Activated naive CD8-positive, alpha-beta T cell treated with anti-CD3 and anti-CD28 coated beads for 36 hours (primary cell): ENCODE measurements around the gene SOWAHA. TPM values are rescaled to one million over a fixed set of nuclear protein-coding genes. Genes with fewer than 3 reads are reported as not detected.

ENCODE experiments used
- DNase-seq: peaks from one replicate; pipeline ENCODE4 v3.0.0; 2021
- H3K27ac Mint-ChIP-seq: one replicate; pipeline ENCODE4 v1.8.0; 2022; ENCODE audit warnings: mild to moderate bottlenecking, moderate library complexity, mixed read lengths
- H3K27me3 Mint-ChIP-seq: one replicate; pipeline ENCODE4 v1.8.0; 2022; ENCODE audit warnings: mild to moderate bottlenecking, mixed read lengths
- H3K36me3 Mint-ChIP-seq: one replicate; pipeline ENCODE4 v1.8.0; 2021; ENCODE audit warnings: mild to moderate bottlenecking, mixed read lengths
- H3K4me1 Mint-ChIP-seq: one replicate; pipeline ENCODE4 v1.8.0; 2021; ENCODE audit warnings: mixed read lengths
- H3K4me3 Mint-ChIP-seq: one replicate; pipeline ENCODE4 v1.8.0; 2022; ENCODE audit warnings: mild to moderate bottlenecking, moderate library complexity, mixed read lengths
- H3K9me3 Mint-ChIP-seq: one replicate; pipeline ENCODE4 v1.8.0; 2022; ENCODE audit warnings: mixed read lengths
- total RNA-seq, 2 experiments: library from RNA; stranded (reverse); gene quantifications; one replicate each; pipeline ENCODE4 v1.2.3, GENCODE V29; 2021

SOWAHA gene
- total RNA-seq, 2 experiments from 2014 or later = 0.06 TPM; not detected in 1

DNA sequence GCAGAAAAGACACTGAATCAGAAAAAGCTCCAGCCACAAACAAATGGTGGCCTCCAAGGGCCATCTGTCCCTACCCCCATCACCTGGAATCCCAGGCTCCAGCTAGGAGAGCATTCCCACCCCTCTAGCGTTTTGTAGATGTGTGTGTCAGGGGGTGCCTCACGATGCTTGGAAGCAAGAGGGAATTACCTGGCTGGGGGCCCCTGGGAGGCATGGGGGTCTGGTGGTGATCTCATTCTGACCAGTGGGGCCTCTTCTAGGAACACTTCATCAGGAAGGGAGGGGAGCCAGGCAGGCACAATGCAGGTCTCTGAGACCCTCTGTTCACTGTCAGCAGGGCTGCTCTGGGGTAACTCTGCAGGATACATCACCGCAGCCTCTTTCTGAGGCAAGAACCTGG is 11.3 kb downstream of the SOWAHA start:
- H3K9me3 Mint-ChIP-seq = no peaks in the 10 kb centered on the region
- H3K27me3 Mint-ChIP-seq = peaks cover 72% of the 10 kb centered on the region
- DNase-seq = no peak
- no peaks in the 10 kb centered on the region for H3K36me3 Mint-ChIP-seq
- H3K4me3 Mint-ChIP-seq = no peak overlapping the region
- H3K27ac Mint-ChIP-seq = no peak overlapping the region
- peaks cover 15% of the 10 kb centered on the region for H3K4me1 Mint-ChIP-seq

DNA sequence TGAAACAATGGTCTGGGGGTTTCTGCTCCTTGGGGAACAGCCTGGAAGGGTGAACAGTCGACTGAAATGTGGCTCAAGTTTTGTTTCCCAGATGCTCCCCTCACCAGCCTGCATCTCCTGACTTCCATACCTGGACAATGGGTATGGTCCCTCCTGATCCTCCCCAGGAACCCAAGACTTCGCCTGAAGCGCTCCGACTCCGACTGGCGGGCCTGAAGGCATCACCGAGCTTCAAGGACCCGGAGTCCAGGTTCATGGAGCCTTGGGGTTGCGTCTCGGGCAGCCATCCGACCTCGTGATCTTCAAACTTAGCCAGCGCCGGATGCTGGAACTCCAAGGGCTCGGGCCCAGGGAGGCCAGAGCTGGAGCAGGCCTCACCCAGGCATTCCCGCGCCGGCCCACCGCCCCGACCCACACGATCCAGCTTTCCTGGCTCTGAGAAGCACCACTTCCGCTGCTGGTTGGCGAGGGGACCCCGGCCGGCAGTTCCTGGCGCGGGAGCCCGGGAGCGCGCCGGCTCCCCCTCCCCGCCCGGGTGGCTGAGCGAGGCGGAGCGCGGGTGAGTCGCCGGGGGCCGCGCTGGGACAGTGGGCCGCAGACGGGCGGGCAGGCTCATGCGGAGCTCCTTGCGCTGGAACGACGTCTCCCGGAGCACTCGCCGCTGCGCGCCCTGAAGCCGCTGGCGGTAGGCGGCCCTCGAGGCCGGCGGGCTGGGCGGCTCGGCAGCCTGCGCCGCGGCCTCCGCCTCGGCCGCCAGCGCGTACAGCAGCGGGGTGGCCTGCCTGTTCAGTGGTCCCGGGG is 12.1 kb downstream of the SOWAHA start:
- peaks cover 74% of the 10 kb centered on the region for H3K27me3 Mint-ChIP-seq

DNA sequence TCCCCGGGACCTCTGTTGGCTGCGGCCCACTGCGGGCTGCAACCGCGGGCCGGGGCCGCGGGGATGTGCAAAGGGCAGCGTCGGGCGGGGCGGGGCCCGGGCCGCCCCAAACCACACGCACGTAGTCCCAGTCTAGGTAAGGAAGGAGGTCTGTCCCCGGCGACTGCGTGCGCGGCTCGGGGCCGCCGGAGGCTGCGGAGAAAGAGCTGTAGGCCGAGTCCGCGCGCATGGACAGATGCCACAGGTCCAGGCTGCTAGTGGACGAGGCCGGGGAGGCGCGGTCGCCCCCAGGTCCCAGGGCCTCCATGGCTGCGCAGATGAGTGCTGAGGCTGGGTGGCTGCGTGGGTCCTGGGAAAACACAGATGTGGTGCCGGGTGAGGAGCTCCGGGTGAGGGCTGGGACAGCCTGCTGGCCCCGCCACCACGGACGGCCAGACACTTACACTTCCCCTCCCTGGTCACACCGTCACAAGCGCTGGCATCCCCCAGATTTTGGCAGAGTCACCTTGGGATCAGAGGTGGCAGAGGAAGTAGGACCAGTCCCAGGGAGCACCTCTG is 12.8 kb downstream of the SOWAHA start:
- H3K4me3 Mint-ChIP-seq = peak overlapping the region; percentile 34
- DNase-seq = peak; percentile 27
- peaks cover 6% of the 10 kb centered on the region for H3K4me1 Mint-ChIP-seq
- no peak overlapping the region for H3K27ac Mint-ChIP-seq
- no peaks in the 10 kb centered on the region for H3K9me3 Mint-ChIP-seq
- H3K27me3 Mint-ChIP-seq = peaks cover 73% of the 10 kb centered on the region
- H3K36me3 Mint-ChIP-seq = no peaks in the 10 kb centered on the region

More for the DNA sequence above, 12.1 kb downstream of the SOWAHA start:
- Mint-ChIP-seq H3K36me3 (no peaks in the 10 kb centered on the region), H3K9me3 (no peaks in the 10 kb centered on the region), H3K27ac (no peak overlapping the region), H3K4me3 (no peak overlapping the region), H3K4me1 (peaks cover 9% of the 10 kb centered on the region)
- DNase-seq = peak; percentile 38

DNA sequence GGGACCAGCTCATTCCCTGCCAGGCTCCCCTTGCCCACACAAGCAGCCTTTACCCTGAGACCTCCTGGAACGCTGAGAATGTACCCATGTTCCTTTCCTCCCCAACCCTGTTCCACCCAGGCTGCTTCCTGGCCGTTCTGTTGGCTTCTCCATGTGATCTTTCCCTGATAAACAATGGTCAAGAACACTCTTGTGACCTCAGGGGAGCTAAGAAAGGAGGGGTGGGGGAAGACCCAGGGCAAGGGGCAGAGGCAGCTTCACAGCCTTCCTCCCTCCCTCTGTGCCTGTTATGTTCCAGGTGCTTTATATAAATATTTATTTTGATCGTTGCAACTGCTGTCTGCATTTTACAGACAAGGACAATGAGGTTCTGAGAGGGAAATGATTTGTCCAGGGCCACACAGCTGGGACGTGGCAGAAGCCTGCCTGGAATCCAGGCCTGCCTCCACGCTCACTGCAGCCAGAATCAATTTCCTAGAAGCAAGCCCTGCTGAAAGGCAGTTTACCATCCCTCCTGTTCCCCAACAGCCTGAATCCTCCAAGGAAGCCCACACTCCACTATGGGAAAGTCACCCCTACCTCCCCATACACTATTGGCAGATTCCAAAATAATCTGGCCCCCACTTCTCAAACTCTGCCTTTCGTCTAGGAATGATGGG is 13.5 kb downstream of the SOWAHA start:
- peaks cover 77% of the 10 kb centered on the region for H3K27me3 Mint-ChIP-seq
- H3K36me3 Mint-ChIP-seq = no peaks in the 10 kb centered on the region
- no peak overlapping the region for H3K27ac Mint-ChIP-seq
- H3K4me3 Mint-ChIP-seq = no peak overlapping the region
- no peaks in the 10 kb centered on the region for H3K9me3 Mint-ChIP-seq
- H3K4me1 Mint-ChIP-seq = peaks cover 6% of the 10 kb centered on the region
- no peak for DNase-seq

- no peaks in the 10 kb centered on the region for H3K36me3 Mint-ChIP-seq
- H3K4me1 Mint-ChIP-seq = peaks cover 6% of the 10 kb centered on the region
- peaks cover 74% of the 10 kb centered on the region for H3K27me3 Mint-ChIP-seq
- no peaks in the 10 kb centered on the region for H3K9me3 Mint-ChIP-seq
- DNase-seq = no peak
- H3K4me3 Mint-ChIP-seq = no peak overlapping the region
- no peak overlapping the region for H3K27ac Mint-ChIP-seq
Measured at GRCh38 chr5:132827943-132828673, 15.0 kb downstream of the SOWAHA start.

DNA sequence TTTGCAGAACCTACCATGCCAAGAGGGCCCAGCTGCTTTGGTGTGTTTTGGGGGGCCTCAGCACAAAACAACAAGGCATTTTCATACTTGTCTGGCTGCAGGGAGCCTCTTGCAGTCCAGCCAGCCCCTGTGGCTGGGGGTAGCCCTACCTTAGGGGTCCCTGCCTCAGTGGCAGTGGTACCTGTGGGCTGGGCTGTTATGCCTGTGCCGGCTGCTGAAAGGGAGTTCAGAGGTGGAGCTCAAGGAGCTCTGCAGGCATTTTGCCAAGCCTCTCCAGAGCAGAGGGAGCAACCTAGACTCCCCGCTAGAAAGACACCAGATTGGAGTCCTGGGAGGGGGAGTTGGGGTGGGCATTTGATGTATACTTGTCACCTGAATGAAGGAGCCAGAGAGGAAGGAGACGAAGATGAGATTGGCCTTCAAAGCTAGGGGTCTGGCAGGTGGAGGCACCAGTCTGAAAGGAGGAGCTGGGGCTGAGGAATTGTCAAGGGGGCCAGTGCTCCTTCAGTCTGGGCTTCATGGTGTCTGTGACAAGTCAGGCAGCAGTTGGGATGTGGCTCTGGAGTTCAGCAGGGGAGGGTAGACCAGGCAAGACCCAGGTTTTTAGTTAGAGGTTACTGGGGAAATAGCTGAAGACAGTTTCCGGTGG is 15.9 kb downstream of the SOWAHA start:
- H3K27ac Mint-ChIP-seq = no peak overlapping the region
- peaks cover 3% of the 10 kb centered on the region for H3K4me1 Mint-ChIP-seq
- no peaks in the 10 kb centered on the region for H3K36me3 Mint-ChIP-seq
- no peaks in the 10 kb centered on the region for H3K9me3 Mint-ChIP-seq
- DNase-seq = no peak
- H3K27me3 Mint-ChIP-seq = peaks cover 68% of the 10 kb centered on the region
- H3K4me3 Mint-ChIP-seq = peak overlapping the region; percentile 43

DNA sequence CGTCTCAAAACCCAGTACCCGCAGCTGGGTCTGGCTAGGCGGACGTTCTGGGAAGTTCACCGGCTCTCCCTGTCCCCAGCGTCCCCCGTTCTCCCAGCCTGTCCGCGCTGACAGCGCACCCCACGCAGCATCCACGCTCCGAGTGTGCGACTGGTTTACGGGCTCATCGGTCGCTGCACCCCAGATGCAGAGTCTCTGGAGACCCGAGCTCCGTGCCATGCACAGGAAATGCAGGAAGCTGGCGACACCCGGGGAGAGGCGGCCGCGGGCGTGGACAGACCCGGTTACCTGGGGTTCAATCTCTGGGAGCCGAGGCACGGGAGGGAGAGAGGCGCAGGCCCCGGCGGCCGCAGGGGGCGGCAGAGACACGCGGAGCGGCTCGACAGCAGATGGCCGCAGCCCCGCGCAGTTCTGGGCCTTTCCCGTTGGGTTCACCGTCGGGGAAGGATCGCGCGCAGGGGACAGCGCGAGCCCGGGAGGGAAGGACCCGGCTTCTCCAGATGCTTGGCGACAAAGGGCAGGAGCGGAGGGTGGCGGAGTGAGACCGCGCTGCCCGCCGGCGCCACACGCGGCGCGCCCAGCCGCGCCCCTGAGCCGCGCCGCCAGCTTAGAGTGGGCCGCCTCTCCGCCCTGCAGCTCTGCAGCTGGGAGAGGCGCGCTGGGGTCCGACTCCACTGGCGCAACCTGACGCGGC is 16.8 kb downstream of the SOWAHA start:
- peak; percentile 81 for DNase-seq
- Mint-ChIP-seq H3K36me3 (no peaks in the 10 kb centered on the region), H3K9me3 (no peaks in the 10 kb centered on the region), H3K4me3 (peak overlapping the region; percentile 87), H3K4me1 (peaks cover 3% of the 10 kb centered on the region), H3K27me3 (peaks cover 59% of the 10 kb centered on the region), H3K27ac (peak overlapping the region; percentile 51)

GRCh38 chr5:132830436-132831094 is 17.5 kb downstream of the SOWAHA start, which contains the start of gene SHROOM1:
Gene SHROOM1 (minus strand): TSS chr5:132830647. CDS start chr5:132826140, 4,507 bp downstream.
- peak within 1 kb of the TSS; percentile 87 for H3K4me3 Mint-ChIP-seq
- DNase-seq = peak; percentile 47
- H3K9me3 Mint-ChIP-seq = no peaks in the 10 kb centered on the region
- H3K27ac Mint-ChIP-seq = peak within 1 kb of the TSS; percentile 51
- H3K36me3 Mint-ChIP-seq = no peaks in the 10 kb centered on the region
- peaks cover 55% of the 10 kb centered on the region for H3K27me3 Mint-ChIP-seq
- H3K4me1 Mint-ChIP-seq = peaks cover 3% of the 10 kb centered on the region

- Mint-ChIP-seq H3K36me3 (no peaks in the 10 kb centered on the region), H3K27ac (no peak overlapping the region), H3K4me1 (peaks cover 3% of the 10 kb centered on the region), H3K27me3 (peaks cover 50% of the 10 kb centered on the region), H3K9me3 (no peaks in the 10 kb centered on the region), H3K4me3 (peak overlapping the region; percentile 70)
- no peak for DNase-seq
Measured at GRCh38 chr5:132831095-132831860, 18.2 kb downstream of the SOWAHA start.

GRCh38 chr5:132832612-132833011 is 19.5 kb downstream of the SOWAHA start:
- peaks cover 3% of the 10 kb centered on the region for H3K4me1 Mint-ChIP-seq
- no peak overlapping the region for H3K4me3 Mint-ChIP-seq
- H3K36me3 Mint-ChIP-seq = no peaks in the 10 kb centered on the region
- H3K9me3 Mint-ChIP-seq = no peaks in the 10 kb centered on the region
- peaks cover 36% of the 10 kb centered on the region for H3K27me3 Mint-ChIP-seq
- DNase-seq = no peak
- H3K27ac Mint-ChIP-seq = no peak overlapping the region

DNA sequence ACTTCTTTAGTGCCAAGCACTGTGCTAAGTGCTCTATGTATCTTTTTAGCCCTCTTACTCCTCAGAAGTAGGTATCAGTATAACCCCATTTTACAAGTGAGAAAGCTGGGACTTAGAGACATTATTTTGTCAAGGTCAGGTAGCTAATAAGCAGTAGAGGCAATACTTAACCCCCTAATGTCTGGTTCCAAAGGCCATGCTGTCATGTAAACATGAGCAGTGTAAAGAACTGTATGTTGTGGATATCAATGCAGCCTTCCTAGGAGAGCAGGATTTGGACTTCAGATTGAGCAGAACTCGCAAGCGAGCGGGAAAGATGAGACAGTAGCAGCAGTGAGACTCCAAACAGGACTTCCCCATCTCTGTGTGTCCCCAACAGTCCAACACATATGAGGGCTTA is 21.0 kb downstream of the SOWAHA start:
- H3K27ac Mint-ChIP-seq = no peak overlapping the region
- H3K27me3 Mint-ChIP-seq = peaks cover 23% of the 10 kb centered on the region
- no peak for DNase-seq
- no peaks in the 10 kb centered on the region for H3K9me3 Mint-ChIP-seq
- no peaks in the 10 kb centered on the region for H3K36me3 Mint-ChIP-seq
- H3K4me1 Mint-ChIP-seq = peaks cover 3% of the 10 kb centered on the region
- H3K4me3 Mint-ChIP-seq = no peak overlapping the region

DNA sequence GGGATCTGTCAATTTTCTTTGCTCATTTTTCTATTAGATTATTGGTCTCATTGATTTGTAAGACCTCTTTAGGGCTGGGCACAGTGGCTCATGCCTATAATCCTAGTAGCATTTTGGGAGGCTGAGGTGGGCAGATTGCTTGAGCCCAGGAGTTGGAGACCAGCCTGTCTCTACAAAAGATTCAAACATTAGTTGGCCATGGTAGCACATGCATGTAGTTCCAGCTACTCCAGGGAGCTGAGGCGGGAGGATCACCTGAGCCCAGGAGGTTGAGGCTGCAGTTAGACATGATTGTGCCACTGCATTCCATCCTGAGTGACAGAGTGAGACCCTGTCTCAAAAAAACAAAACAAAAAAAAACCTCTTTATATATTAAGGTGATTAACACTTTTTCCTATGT is 23.8 kb downstream of the SOWAHA start:
- Mint-ChIP-seq H3K27me3 (peaks cover 5% of the 10 kb centered on the region), H3K27ac (no peak overlapping the region), H3K4me1 (no peaks in the 10 kb centered on the region), H3K36me3 (no peaks in the 10 kb centered on the region), H3K4me3 (no peak overlapping the region), H3K9me3 (no peaks in the 10 kb centered on the region)
- no peak for DNase-seq

DNA sequence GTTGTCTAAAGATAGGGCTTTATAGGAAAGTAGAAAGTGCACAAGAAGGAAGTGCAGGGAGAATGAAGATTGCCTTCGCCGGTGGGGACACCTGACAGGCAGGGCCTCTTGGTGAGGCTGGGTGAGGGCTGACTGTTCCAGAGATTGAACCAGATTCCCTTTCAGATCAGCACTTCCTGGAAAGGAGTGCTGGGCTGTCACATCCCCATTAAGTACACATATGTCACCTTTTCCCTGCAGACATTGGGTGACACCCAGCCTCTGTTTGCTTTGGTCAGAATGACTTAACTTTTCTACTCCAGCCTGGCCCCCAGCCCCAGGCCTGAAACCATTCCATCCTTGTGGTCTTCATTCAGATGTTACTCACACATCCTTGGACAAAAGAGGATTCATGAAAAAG is 24.8 kb downstream of the SOWAHA start:
- Mint-ChIP-seq H3K4me3 (no peak overlapping the region), H3K9me3 (no peaks in the 10 kb centered on the region), H3K4me1 (no peaks in the 10 kb centered on the region), H3K27ac (no peak overlapping the region), H3K27me3 (peaks cover under 1% of the 10 kb centered on the region), H3K36me3 (no peaks in the 10 kb centered on the region)
- no peak for DNase-seq
